Fibroblast of skin of back (primary cell): Measurements from ENCODE around the gene NAALADL2.

ENCODE experiments used
- DNase-seq: peaks from one replicate; pipeline ENCODE4 v3.0.0-alpha.2; 2013

The NAALADL2 gene

GRCh38 chr3:175001091-175001490 is 142.0 kb downstream of the NAALADL2 start:
- DNase-seq = no peak

DNA sequence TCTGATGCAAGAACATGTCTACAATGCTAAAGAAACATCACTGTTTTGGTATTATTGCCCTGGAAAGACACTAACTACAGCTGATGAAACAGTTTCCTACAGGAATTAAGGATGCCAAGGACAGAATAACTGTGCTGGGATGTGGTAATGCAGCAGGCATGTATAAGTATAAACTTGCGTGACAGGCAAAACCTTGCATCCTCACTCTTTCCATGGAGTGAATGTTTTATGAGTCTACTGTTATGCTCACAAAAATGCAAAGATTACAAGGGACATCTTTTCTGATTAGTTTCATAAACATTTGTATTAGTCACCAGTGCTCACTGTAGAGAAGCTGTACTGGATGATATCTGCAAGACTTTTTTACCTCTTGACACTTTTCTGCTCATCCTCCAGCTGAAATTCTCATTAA is 143.6 kb downstream of the NAALADL2 start:
- DNase-seq = peak; percentile 99

DNA sequence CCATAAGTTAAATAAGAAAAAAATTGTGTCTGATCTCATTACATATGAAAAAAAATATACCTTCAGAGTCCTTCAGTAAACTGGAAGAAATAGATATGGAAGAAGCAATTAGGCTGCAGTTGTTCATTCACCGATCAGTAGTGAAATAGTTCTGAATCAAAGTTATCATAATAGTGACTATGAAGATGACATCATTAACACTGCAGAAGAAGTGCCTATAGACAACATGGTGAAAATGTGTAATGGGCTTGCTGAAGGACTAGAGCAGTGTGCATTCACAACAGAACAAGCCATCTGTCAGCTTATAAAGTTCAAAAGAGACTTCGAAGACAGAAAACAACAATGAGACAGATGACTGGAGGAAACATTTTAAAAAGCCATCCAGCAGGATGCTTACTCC is 144.5 kb downstream of the NAALADL2 start:
- DNase-seq = no peak

- DNase-seq = no peak
These were observed 146.1 kb downstream of the NAALADL2 start for GRCh38 chr3:175005193-175005592.

DNA sequence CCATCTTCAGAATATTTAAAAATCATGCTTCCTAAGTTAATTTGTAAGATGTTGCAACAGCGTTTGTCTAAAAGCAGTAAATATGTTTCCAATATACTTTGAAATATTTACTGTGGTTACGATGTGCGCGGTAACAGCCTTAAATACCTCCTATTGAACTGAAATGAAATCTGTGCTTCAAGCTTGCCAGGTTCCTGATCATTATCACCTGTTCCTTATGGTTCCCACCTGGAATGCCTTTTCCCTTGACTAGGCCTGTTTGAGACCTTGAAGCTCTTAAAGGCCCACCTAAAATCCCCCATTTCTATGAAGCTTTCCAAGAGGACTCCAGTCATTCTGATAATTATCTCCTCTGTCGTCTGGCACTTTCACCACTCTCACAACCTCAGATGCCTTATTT is 146.7 kb downstream of the NAALADL2 start:
- no peak for DNase-seq

- peak; percentile 38 for DNase-seq
These were observed 148.2 kb downstream of the NAALADL2 start for GRCh38 chr3:175007306-175007705.

DNA sequence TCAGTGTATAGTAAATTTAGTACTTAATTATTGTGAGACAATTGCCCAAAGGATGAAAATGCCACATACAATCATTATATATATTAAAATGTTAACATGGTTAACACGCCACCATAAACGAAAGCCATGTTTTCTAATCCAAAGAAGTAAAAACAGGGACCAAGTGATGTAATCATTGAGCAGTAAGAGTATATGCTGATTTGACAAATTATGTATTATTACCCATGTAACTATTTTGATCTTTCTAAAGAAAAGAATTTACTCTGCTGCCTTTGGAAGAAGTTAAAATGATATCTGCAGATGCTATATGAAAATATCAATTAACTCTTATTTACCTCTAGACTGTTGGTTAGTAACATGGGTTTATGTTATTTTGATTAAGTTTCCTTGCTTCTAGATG is 150.2 kb downstream of the NAALADL2 start:
- no peak for DNase-seq

- DNase-seq = no peak
These were observed 156.0 kb downstream of the NAALADL2 start for GRCh38 chr3:175015056-175015635.

- peak; percentile 27 for DNase-seq
These were observed 160.0 kb downstream of the NAALADL2 start for GRCh38 chr3:175018946-175019727.

DNA sequence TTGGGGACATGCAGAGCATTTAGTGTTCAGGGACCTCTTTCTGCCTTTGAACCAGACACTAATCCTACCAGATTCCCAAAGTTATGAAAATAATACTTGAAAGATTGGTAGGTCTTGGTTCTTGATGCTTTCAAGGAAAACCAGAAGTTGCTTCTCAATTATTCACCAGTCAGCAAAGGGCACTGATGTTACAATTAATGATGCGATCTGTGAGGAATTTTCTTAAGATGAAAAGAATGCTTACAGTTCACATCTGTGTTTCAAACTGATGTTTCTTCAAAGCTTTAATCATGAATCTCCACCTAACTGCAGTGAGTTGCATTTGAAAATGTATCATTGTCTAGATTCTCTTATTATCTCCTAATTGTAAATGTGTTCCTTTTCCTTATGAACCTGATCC is 161.0 kb downstream of the NAALADL2 start:
- DNase-seq = peak; percentile 44

- no peak for DNase-seq
These were observed 170.7 kb downstream of the NAALADL2 start for GRCh38 chr3:175029828-175030227.

GRCh38 chr3:175039875-175040274 is 180.7 kb downstream of the NAALADL2 start:
- no peak for DNase-seq

DNA sequence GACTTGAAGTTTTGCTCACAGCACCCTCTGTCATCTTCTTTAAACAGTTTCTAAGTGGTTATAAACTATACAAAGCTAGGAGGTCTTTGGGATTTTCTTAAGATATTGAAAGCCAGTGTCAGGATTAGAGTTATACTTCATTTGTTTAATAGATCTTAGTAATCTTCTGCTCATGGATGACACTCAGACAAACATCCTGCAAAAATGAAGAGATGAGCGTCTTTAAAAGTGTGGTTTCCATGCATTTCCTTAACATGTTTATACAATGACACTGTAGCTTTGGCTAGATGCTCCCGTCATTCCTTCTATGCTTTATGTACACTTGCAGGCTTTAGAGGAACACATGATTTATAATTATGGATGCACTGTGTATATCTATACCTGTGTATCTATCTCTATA is 182.2 kb downstream of the NAALADL2 start:
- DNase-seq = peak; percentile 70

DNA sequence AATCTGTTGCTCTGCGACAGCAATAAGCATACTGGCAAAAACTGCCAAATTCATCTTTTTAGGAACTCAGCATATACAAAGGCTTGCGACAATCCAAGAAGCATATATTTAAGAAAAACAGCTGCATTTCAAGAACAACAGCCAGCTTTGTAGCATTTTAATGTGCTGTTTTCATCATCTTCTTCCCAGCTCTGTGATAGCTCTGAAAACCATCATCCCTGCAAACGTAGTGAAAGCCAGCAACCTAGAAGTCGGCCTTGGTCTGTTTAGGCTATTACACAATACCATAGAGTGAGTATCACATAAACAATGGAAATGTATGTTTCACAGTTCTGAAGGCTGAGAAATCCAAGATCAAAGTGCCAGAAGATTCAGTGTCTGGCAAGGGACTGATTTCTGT is 187.5 kb downstream of the NAALADL2 start:
- no peak for DNase-seq

DNA sequence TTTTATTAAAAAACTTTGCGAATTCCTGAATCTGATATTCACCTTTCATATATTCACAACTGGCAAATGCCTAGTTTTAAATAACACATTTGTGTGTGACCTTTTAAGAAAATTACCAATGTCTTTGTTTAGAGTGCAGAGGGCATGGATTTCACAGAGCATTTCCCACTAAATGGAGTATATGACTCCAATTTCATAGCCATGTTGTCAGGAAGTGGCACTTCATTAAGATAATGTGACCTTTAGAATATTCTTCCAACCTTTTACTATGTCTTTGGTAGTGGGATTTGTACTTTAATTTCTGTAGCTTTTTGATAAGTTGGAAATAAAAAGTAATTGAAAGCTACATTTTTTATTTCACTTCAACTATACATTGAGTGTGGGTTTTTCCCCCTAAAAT is 188.7 kb downstream of the NAALADL2 start:
- no peak for DNase-seq

GRCh38 chr3:175057401-175057800 is 198.3 kb downstream of the NAALADL2 start:
- DNase-seq = no peak

DNA sequence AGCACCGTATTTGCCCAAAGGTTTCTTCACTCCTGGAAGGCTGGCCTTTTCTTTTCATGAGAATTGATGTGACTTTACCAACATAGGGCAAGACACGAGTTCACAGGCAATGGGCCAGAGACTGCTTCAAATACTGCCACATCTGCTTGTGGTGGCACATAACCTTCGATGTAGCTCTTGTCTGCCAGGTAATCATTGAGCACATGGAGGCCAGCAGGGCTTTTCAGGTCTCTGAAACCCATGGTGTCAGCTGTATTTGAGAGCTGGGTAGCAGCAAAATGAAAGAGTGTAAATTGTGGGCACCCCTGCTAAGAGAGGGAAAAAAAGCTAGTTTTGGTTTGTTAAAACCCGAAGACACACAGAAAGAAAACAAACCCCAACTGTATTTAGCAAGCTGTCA is 200.7 kb downstream of the NAALADL2 start:
- DNase-seq = no peak

GRCh38 chr3:175065497-175065896 is 206.4 kb downstream of the NAALADL2 start:
- DNase-seq = no peak

DNA sequence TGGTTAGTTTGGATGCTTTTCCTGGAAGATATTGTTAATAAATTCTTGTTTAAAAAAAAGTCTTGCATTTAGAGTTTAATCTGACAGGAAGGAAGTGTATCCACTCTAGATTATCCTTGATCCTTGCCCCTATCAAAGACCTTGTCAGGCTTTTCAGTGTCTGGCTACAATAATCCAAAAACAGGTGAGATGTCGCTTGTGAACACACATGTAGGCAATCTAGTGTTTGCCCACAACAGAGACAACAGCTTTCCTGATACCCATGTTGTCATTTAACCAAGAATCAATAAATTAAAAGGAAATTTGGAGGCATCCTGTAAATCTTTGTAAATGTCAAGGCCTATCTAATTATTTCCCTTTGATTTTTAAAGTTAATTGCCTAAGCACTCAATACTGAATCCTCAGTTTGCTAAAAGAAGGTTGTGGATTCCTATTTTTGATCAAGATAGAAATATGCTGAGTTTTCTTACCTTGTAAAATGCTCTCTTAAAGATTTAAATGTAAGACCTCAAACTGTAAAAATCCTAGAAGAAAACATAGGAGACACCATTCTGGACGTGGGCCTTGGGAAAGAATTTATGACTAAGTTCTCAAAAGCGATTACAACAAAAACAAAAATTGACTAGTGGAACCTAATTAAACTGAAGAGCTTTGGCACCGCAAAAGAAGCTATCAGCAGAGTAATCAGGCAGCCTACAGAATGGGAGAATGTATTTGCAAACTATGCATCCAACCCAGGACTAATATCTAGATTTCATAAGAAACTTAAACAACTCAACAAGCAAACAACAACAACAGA is 207.7 kb downstream of the NAALADL2 start:
- peak; percentile 5 for DNase-seq

GRCh38 chr3:175068587-175068986 is 209.5 kb downstream of the NAALADL2 start:
- no peak for DNase-seq

- DNase-seq = no peak
These were observed 211.8 kb downstream of the NAALADL2 start for GRCh38 chr3:175070946-175071345.

- DNase-seq = no peak
These were observed 214.2 kb downstream of the NAALADL2 start for GRCh38 chr3:175073219-175073905.

DNA sequence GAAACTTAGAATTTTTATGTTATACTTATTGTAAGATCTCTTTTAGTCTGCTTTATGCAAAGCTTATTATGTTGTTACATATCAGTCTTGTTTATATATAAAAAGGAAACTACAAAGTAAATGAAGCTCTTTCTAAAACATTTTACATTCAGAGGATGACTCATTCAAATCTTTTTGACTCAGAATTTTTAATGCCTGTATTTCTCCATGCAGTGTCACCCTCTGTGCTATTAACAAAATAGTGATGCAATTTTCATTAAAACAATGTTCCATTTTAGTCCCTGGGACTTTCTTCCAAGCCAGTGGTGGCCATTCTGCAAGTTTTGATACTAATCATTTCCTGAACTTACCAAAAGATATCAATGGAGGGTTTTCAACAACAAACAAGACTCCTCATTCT is 216.1 kb downstream of the NAALADL2 start:
- DNase-seq = peak; percentile 42
